Fibroblast of lung (primary cell): ENCODE results near the gene LANCL1. TPM values are rescaled to one million over a fixed set of nuclear protein-coding genes. Genes with fewer than 3 reads are reported as not detected.
A peak's percentile ranks its signal among the peaks of the same experiment; 100 is the strongest.

ENCODE experiments used
- DNase-seq, 2 donors: peaks; one replicate each; pipeline versions ENCODE4 v3.0.0 to v3.0.0-alpha.2; 2010; ENCODE audit warnings: low read depth in 2 of 2
- H2AFZ ChIP-seq: 2 replicates; pipeline ENCODE4 v1.5.1; 2012; ENCODE audit warnings: low read length, control low read depth, inconsistent platforms
- H3K27ac ChIP-seq: 2 replicates; pipeline ENCODE4 v1.5.1; 2011; ENCODE audit warnings: low read length, control low read depth; ENCODE audit not compliant: insufficient read depth
- H3K27me3 ChIP-seq: 2 replicates; pipeline ENCODE4 v1.5.1; 2011; ENCODE audit warnings: mild to moderate bottlenecking, low read length; ENCODE audit not compliant: control insufficient read depth, insufficient read depth
- H3K36me3 ChIP-seq: 2 replicates; pipeline ENCODE4 v1.5.1; 2011; ENCODE audit warnings: low read length; ENCODE audit not compliant: control insufficient read depth, insufficient read depth
- H3K4me1 ChIP-seq: 2 replicates; pipeline ENCODE4 v1.5.1; 2011; ENCODE audit warnings: low read length; ENCODE audit not compliant: control insufficient read depth, insufficient read depth; ENCODE audit errors: extremely low read depth
- H3K4me2 ChIP-seq: 2 replicates; pipeline ENCODE4 v1.5.1; 2011; ENCODE audit warnings: low read length, control low read depth; ENCODE audit not compliant: insufficient read depth; ENCODE audit errors: extremely low read depth
- H3K4me3 ChIP-seq, 4 experiments: fragments of 200-600 bp in 1 of 4; sonication (generic) in 1 of 4; replicated peaks in 1 of 4; 2 replicates each; pipeline ENCODE4 v1.5.1; 2011 to 2016; ENCODE audit warnings: low read length in 4 of 4, low read depth in 3 of 4, mild to moderate bottlenecking in 3 of 4, control low read depth in 2 of 4, inconsistent platforms in 1 of 4, mixed read lengths in 1 of 4; ENCODE audit not compliant: insufficient read depth in 1 of 4; ENCODE audit errors: control extremely low read depth in 1 of 4
- H3K79me2 ChIP-seq: 2 replicates; pipeline ENCODE4 v1.5.1; 2012; ENCODE audit warnings: mild to moderate bottlenecking, low read length, inconsistent platforms; ENCODE audit not compliant: control insufficient read depth, insufficient read depth
- H3K9ac ChIP-seq: 2 replicates; pipeline ENCODE4 v1.5.1; 2011; ENCODE audit warnings: mild to moderate bottlenecking, low read length, control low read depth; ENCODE audit not compliant: insufficient read depth
- H3K9me3 ChIP-seq: 2 replicates; pipeline ENCODE4 v1.5.1; 2012; ENCODE audit warnings: low read depth, low read length; ENCODE audit not compliant: control insufficient read depth, insufficient read depth
- H4K20me1 ChIP-seq: 2 replicates; pipeline ENCODE4 v1.5.1; 2011; ENCODE audit warnings: low read length; ENCODE audit not compliant: control insufficient read depth, insufficient read depth; ENCODE audit errors: extremely low read depth
- CTCF ChIP-seq, 2 donors: IDR thresholded peaks in 1 of 2; conservative IDR thresholded peaks in 1 of 2; 1 replicate in 1 of 2; 2 replicates in 1 of 2; pipeline ENCODE4 v1.5.1; 2011 to 2012; ENCODE audit warnings: low read length in 2 of 2, control low read depth in 1 of 2, inconsistent platforms in 1 of 2, low read depth in 1 of 2, mild to moderate bottlenecking in 1 of 2
- EZH2 ChIP-seq: IDR thresholded peaks from 2 replicates; pipeline ENCODE4 v1.5.1; 2012; ENCODE audit warnings: low read length, control low read depth, mild to moderate bottlenecking; ENCODE audit errors: missing control alignments
- polyA plus RNA-seq, 2 donors: library from polyadenylated mRNA; depleted of rRNA in 1 of 2; stranded (reverse) in 1 of 2; unstranded in 1 of 2; fragments of >200 nt; gene quantifications; 2 replicates each; pipeline ENCODE4 v1.2.1, GENCODE V29; 2011 to 2012; ENCODE audit warnings: missing spikeins in 1 of 2
- total RNA-seq: library from RNA; depleted of rRNA; stranded (reverse); fragments of >200 nt; gene quantifications from 2 replicates; pipeline ENCODE4 v1.2.1, GENCODE V29; 2014

The LANCL1 gene
- total and polyA plus RNA-seq, 2 donors (not counting 1 experiment from before 2014, with no cell fraction given), result 56.1 to 71.8 TPM

GRCh38 chr2:210522399-210522798 is 45.8 kb upstream of the LANCL1 start:
- H3K4me2 ChIP-seq, result no peak overlapping the region
- no peak for TF ChIP-seq EZH2
- TF ChIP-seq CTCF (conservative IDR thresholded peaks at IDR 0.05 in 1 of 2, IDR thresholded peaks at IDR 0.05 in 1 of 2; ENCODE audit: low read depth in 1 of 2, low read length in 2 of 2), result no peak
- H3K4me3 ChIP-seq, result no peak overlapping the region

GRCh38 chr2:210519594-210519993 is 43.0 kb upstream of the LANCL1 start:
- H3K4me3 ChIP-seq, result no peak overlapping the region
- TF ChIP-seq CTCF (conservative IDR thresholded peaks at IDR 0.05 in 1 of 2, IDR thresholded peaks at IDR 0.05 in 1 of 2; ENCODE audit: low read depth in 1 of 2, low read length in 2 of 2), result no peak
- no peak for TF ChIP-seq EZH2
- no peak overlapping the region for H3K4me2 ChIP-seq
- H2AFZ ChIP-seq, result no peak overlapping the region
- H4K20me1 ChIP-seq, result no peaks in the 10 kb centered on the region
- no peaks in the 10 kb centered on the region for H3K79me2 ChIP-seq
- no peak overlapping the region for H3K9ac ChIP-seq
- peak in 1 of 2 donors; percentile 20 for DNase-seq
- no peaks in the 10 kb centered on the region for H3K27me3 ChIP-seq
- H3K9me3 ChIP-seq, result no peaks in the 10 kb centered on the region
- no peaks in the 10 kb centered on the region for H3K4me1 ChIP-seq
- H3K27ac ChIP-seq, result no peak overlapping the region
- no peaks in the 10 kb centered on the region for H3K36me3 ChIP-seq

More at GRCh38 chr2:210522399-210522798, 45.8 kb upstream of the LANCL1 start:
- no peak overlapping the region for H3K27ac ChIP-seq
- no peaks in the 10 kb centered on the region for H3K9me3 ChIP-seq
- H3K79me2 ChIP-seq, result no peaks in the 10 kb centered on the region
- no peak overlapping the region for H3K9ac ChIP-seq
- H3K27me3 ChIP-seq, result no peaks in the 10 kb centered on the region
- DNase-seq, result no peak
- no peaks in the 10 kb centered on the region for H3K4me1 ChIP-seq
- H3K36me3 ChIP-seq, result no peaks in the 10 kb centered on the region
- no peak overlapping the region for H2AFZ ChIP-seq
- H4K20me1 ChIP-seq, result no peaks in the 10 kb centered on the region

- TF ChIP-seq CTCF (conservative IDR thresholded peaks at IDR 0.05 in 1 of 2, IDR thresholded peaks at IDR 0.05 in 1 of 2; ENCODE audit: low read depth in 1 of 2, low read length in 2 of 2), result no peak
- TF ChIP-seq EZH2, result no peak
- H3K79me2 ChIP-seq, result no peaks in the 10 kb centered on the region
- no peak overlapping the region for H2AFZ ChIP-seq
- H3K4me1 ChIP-seq, result no peaks in the 10 kb centered on the region
- H3K4me2 ChIP-seq, result no peak overlapping the region
- no peaks in the 10 kb centered on the region for H3K9me3 ChIP-seq
- H4K20me1 ChIP-seq, result no peaks in the 10 kb centered on the region
- no peak overlapping the region for H3K27ac ChIP-seq
- H3K9ac ChIP-seq, result no peak overlapping the region
- no peaks in the 10 kb centered on the region for H3K27me3 ChIP-seq
- no peak for DNase-seq
- H3K4me3 ChIP-seq, result no peak overlapping the region
- H3K36me3 ChIP-seq, result no peaks in the 10 kb centered on the region
Observed at GRCh38 chr2:210517264-210517663, 40.7 kb upstream of the LANCL1 start.
